HG03558 (cell line): ENCODE measurements around the gene STAT5B.

Experiments
- ATAC-seq: cut with Tn5 transposase; IDR thresholded peaks from one replicate; pipeline ENCODE4 v1.9.1; 2021; ENCODE audit warnings: moderate number of reproducible peaks; ENCODE audit not compliant: unreplicated experiment; ENCODE audit errors: extremely low read depth

STAT5B gene

GRCh38 chr17:42286411-42287221, 10.4 kb upstream of the STAT5B start:
- ATAC-seq: no peak

DNA sequence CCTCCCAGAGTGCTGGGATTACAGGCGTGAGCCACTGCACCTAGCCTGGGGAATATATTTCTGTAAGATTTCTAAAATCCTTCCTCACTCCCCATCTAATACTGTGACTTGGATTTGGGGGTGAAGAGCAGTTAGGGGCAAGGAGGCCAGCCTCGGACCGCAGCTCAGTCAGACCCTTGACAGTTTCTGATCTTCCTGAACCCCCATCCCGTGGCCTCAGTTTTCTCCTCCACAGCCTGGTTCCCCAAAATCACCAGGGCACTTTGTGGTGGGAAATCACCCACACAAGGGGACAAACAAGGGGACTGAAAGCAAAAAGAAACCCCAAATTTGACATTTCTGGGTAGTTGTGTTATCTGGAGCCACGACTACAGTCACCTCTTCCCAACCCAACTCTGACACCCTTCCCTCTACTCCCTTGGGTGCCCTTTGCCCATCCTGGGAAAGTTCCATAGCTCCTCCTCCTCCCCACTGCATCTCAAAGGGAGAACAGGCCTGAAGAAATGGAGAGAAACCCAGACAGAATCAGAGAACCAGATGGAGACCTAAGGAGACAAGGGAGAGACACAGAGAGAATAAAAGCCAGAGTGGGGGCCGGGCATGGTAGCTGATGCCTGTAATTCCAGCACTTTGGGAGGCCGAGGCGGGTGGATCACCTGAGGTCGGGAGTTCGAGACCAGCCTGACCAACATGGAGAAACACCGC, 9.3 kb upstream of the STAT5B start:
- no peak for ATAC-seq

DNA sequence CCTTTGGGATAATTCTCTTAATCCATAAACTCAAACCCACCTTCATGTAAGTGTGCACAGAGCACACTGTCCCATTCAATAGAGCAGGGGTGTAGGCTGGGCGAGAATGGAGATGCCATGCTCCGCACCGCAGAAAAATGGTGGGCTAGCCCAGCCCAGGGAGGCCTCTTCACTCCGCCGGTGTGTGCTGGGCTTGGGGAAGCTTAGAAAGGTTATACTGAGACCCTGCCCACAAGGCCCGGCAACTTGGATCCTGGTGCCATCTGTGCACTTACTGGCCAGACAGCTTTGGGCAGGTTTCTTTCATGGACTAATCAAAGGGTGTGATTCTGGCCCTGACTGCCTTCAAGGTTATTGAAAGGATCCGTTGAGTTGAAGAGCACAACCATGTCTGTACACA, 8.4 kb upstream of the STAT5B start:
- no peak for ATAC-seq

- ATAC-seq: no peak
Measured at GRCh38 chr17:42284024-42284369, 7.8 kb upstream of the STAT5B start.

- ATAC-seq: no peak
Measured at GRCh38 chr17:42283241-42284023, 7.2 kb upstream of the STAT5B start.

- ATAC-seq: no peak
Measured at GRCh38 chr17:42282478-42283080, 6.4 kb upstream of the STAT5B start.

GRCh38 chr17:42281571-42282096, 5.4 kb upstream of the STAT5B start:
- no peak for ATAC-seq

- no peak for ATAC-seq
Measured at GRCh38 chr17:42279776-42280630, 3.8 kb upstream of the STAT5B start.

- ATAC-seq: no peak
Measured at GRCh38 chr17:42277342-42277712, 1.1 kb upstream of the STAT5B start.

DNA sequence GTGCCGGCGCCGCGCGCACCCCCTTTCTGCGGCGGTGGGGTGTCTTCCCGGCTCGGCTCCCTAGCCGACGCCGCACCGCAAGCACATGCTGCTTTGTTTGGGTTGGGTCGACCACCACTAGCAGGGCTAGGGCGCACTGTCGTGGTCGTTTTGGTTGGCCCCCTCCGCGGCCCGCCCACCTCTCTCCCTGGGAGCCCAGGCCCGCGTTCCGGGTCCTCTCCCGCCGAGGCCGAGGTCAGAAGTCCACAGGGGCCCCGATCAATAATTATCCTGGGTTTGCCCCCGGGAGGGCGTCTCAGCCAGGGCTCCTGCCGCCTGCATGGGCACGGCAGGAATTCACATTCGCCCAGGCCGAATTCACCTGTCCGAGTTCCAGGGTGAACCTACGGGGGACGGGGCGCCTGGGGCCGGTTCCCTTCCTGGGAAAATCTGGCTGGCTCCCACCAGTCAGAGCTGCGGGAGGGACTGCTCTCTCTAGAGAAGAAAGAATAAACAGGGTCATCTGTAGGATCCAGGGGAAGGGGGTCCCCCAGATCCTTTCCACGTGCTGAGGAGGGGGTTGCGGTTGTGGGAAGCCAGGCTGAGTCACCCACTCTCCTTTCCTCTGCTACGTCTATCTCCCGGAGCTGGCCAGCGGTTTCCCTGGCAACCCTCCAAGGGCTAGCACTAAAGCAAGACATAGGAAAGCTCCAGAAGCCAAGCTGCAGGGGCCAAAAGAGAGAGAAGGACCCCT, 584 bp upstream of the STAT5B start:
- ATAC-seq: no peak

DNA sequence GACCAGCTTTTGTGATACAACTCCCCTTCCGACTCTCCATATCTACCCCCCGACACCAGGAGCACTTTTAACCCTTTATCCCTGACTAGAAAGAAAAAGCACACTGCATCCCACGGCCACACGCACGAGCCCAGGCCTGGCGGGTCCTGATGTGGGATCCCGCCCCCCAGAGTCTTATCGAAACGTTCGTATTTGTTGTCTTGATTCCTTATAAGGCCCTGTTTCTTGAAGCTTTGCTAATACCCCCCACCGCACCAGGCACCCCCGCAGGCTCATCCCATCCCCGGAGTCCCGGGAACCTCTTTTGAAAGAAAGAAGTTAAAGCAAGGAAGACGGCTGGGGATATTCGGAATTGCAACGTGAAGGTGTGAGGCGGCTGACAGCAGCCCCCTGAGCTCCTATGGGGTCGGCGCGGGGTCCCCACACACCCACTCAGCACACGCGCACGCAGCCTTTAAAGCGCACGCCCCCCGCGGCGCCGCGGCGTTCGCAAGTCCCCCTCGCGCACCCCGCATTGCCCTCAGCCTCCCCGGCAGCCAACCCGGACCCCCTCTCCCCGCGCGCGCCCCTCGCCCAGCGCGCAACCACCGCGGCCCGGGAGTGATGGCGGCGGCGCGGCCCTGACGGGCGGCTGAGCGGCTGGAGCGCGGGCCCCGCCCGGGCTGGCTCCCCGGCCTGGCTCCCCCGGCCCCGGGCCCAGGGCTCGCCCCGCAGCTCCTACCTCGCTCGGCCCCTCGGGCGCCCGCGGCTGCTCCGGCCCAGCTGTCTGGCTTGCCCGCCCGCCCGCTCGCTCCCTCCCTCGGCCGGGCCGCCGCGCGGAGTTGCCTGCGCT, 448 bp downstream of the STAT5B start:
- no peak for ATAC-seq

DNA sequence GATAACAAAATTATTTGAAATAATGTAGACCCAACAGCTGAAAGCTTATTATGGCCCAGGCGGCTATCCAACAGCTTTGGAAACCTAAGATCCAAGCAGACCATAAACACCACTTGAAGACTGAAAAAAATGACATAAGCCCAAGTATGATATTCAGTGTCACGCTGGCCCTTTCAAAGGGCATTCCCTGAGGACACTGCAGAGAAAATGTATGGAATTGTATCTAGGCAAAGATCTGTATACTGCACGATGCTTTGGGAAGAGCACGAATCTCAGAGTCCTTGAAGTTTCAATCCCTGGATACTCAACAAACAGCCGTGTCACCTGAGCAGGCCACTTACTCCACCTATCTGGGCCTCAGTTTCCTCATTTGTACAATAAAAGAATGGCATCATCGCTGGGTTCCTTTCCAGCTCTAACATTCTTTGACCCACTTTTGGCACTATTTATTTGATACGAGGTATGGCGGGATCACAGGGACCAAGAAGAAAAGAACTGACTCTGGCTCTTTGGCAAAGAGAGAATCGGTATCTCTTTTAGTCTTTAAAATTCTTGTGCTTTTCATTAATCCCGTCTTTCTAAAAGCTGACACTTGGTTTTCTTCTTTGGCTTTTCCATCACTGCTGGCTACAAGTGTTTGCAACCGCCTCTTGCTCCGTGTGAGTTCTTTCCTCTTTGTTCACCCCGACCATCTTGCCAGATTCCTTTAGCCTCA, 1.2 kb downstream of the STAT5B start:
- ATAC-seq: no peak

DNA sequence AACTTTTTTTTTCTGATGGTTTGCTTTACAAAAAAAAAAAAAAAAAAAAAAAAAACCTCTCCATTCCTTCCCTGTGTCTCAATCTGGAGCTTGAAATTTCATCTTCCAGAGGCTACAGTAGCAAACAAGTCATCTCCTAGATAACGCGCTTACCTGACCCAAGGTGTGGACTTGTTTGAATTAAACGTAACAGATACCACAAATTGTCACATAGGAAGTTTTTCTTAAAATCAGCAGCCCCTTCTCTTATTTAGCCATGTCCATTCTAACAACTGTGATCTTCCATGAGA, 2.0 kb downstream of the STAT5B start:
- ATAC-seq: no peak

DNA sequence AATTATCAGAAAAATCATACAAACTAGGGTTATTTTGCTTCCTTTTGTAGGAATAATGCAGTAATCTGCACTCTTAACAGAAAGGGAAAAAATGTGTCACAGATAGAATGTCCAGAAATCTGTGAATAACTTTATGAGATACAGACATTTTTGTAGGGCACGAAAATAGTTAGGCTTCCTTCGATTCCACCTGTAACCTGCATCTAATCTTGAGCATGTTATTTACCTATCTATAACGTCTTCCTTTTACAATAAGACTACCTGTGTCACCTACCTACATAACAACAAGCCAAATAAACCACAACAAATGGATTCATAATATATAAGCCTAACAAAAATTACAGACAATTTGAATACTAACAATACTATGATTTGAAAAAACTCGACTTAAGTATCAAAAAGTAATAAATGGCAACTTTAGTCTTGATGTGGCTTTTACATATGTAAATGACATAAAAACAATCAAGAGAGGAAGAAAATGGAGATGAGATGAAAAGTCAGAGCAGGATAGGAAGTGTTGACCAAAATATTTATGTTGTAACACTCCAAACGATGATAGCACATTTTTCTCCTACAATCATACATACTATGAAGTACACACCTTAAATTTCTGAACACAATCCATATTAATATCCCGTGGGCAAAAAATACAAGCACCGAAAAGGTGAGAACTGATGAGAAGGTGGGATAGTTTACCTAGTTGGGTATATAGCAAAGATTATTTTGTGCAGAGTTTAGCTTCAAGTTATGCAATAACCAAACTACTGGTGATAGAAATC, 2.5 kb downstream of the STAT5B start:
- no peak for ATAC-seq

GRCh38 chr17:42272162-42272907, 3.9 kb downstream of the STAT5B start:
- no peak for ATAC-seq

- ATAC-seq: no peak
Measured at GRCh38 chr17:42271779-42272035, 4.5 kb downstream of the STAT5B start.
